Measurements from ENCODE around the gene PXDN.

PXDN gene, protein sequence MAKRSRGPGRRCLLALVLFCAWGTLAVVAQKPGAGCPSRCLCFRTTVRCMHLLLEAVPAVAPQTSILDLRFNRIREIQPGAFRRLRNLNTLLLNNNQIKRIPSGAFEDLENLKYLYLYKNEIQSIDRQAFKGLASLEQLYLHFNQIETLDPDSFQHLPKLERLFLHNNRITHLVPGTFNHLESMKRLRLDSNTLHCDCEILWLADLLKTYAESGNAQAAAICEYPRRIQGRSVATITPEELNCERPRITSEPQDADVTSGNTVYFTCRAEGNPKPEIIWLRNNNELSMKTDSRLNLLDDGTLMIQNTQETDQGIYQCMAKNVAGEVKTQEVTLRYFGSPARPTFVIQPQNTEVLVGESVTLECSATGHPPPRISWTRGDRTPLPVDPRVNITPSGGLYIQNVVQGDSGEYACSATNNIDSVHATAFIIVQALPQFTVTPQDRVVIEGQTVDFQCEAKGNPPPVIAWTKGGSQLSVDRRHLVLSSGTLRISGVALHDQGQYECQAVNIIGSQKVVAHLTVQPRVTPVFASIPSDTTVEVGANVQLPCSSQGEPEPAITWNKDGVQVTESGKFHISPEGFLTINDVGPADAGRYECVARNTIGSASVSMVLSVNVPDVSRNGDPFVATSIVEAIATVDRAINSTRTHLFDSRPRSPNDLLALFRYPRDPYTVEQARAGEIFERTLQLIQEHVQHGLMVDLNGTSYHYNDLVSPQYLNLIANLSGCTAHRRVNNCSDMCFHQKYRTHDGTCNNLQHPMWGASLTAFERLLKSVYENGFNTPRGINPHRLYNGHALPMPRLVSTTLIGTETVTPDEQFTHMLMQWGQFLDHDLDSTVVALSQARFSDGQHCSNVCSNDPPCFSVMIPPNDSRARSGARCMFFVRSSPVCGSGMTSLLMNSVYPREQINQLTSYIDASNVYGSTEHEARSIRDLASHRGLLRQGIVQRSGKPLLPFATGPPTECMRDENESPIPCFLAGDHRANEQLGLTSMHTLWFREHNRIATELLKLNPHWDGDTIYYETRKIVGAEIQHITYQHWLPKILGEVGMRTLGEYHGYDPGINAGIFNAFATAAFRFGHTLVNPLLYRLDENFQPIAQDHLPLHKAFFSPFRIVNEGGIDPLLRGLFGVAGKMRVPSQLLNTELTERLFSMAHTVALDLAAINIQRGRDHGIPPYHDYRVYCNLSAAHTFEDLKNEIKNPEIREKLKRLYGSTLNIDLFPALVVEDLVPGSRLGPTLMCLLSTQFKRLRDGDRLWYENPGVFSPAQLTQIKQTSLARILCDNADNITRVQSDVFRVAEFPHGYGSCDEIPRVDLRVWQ (N-terminal part only)

GRCh38 chr2:1744446-1745170, at the start of gene PXDN:
Gene PXDN, minus strand, starts transcription at chr2:1744515. Its CDS starts 60 bp downstream, at chr2:1744455.
- Histone ChIP-seq H3K27ac (ENCODE audit: low read depth, low read length) (peak within 1 kb of the TSS; percentile 99), H2AFZ (ENCODE audit: low read length, unreplicated experiment) (peak within 1 kb of the TSS; percentile 73), H3K36me3 (ENCODE audit: insufficient read depth, low read length) (0 out of 2 replicates have a peak, but pooled peaks cover 3% of the 10 kb centered on the region), H3K27me3 (ENCODE audit: insufficient read depth, low read length) (peaks cover 11% of the 10 kb centered on the region; the same call in 1 of the 2 replicates), H3K4me1 (ENCODE audit: control insufficient read depth, insufficient read depth, low read length, unreplicated experiment) (peaks cover 32% of the 10 kb centered on the region), H3K79me2 (ENCODE audit: control insufficient read depth, insufficient read depth, low read length, unreplicated experiment) (peaks cover 46% of the 10 kb centered on the region), H3K4me3 (ENCODE audit: low read depth, low read length) (peak within 1 kb of the TSS; percentile 98)

DNA sequence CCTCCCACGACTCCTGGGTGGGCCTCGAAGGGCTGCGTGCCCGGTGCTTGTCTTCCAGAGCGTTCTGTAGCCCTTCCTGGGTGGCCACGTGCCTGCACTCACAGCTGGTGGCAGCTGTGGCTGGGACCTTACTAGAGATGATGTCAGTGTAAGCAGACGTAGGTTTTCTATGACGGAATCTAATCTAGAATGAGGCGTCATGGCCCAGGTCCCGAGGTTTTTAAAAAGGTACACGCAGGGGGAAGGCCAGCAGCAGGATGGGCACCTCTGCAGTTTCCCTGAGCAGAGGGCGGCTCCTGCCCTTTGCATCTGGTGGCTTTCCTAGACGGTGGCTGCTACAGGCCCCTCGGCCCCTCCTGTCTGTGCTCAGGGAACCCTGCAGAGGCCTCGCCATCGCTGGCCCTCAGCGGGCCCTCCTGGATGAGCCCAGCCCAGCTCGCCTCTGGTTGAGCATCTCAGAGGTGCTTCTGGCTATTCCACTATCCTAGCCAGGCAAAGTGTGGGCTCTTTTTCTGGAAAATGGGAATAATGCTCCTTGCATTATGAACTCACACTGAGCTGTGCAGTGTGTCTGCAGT, 49.6 kb upstream of the PXDN start:
- Histone ChIP-seq H2AFZ (ENCODE audit: low read length, unreplicated experiment) (no peak overlapping the region), H3K4me3 (ENCODE audit: low read depth, low read length) (no peak overlapping the region), H3K79me2 (ENCODE audit: control insufficient read depth, insufficient read depth, low read length, unreplicated experiment) (no peaks in the 10 kb centered on the region), H3K4me1 (ENCODE audit: control insufficient read depth, insufficient read depth, low read length, unreplicated experiment) (no peaks in the 10 kb centered on the region), H3K36me3 (ENCODE audit: insufficient read depth, low read length) (no peaks in the 10 kb centered on the region), H3K27me3 (ENCODE audit: insufficient read depth, low read length) (peaks cover 13% of the 10 kb centered on the region), H3K27ac (ENCODE audit: low read depth, low read length) (no peak overlapping the region)

- H2AFZ ChIP-seq (ENCODE audit: low read length, unreplicated experiment) = no peak overlapping the region
- H3K36me3 ChIP-seq (ENCODE audit: insufficient read depth, low read length) = no peaks in the 10 kb centered on the region
- H3K27ac ChIP-seq (ENCODE audit: low read depth, low read length) = no peak overlapping the region
- H3K4me3 ChIP-seq (ENCODE audit: low read depth, low read length) = no peak overlapping the region
- no peaks in the 10 kb centered on the region for H3K79me2 ChIP-seq (ENCODE audit: control insufficient read depth, insufficient read depth, low read length, unreplicated experiment)
- no peaks in the 10 kb centered on the region for H3K4me1 ChIP-seq (ENCODE audit: control insufficient read depth, insufficient read depth, low read length, unreplicated experiment)
- H3K27me3 ChIP-seq (ENCODE audit: insufficient read depth, low read length) = peaks cover 19% of the 10 kb centered on the region
Measured at GRCh38 chr2:1793001-1793867, 48.9 kb upstream of the PXDN start.

- H3K4me3 ChIP-seq (ENCODE audit: low read depth, low read length) = no peak overlapping the region
- H3K27me3 ChIP-seq (ENCODE audit: insufficient read depth, low read length) = peaks cover 25% of the 10 kb centered on the region
- H3K27ac ChIP-seq (ENCODE audit: low read depth, low read length) = no peak overlapping the region
Measured at GRCh38 chr2:1791685-1792435, 47.5 kb upstream of the PXDN start.

DNA sequence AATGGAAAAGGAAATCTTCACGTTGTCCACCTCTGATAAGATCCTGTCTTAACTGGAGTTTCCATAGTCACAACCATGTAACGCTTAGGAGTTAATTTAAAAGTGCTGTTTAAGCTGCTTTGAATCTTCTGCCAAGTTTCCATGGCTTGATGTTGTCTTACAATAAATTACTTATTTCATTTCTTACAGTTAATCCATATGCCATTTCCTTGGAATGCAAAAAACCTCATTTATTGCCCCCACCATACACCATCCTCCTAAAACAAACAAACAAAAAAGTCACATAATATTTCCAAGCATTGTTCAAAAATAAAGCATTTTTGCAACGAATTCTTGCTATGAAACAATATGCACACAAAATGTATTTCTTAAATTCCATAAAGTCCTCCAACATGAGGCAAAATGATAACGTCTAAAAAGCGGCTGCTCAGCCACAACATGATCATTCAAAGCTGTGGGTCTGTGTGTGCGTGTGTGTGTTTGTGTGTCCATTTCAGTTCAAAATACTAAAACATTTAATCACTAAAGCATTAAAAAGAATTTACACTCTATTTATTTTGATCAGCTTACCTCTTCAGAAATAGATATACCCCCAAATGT, 46.8 kb upstream of the PXDN start:
- no peak overlapping the region for H3K27ac ChIP-seq (ENCODE audit: low read depth, low read length)
- peaks cover 25% of the 10 kb centered on the region for H3K27me3 ChIP-seq (ENCODE audit: insufficient read depth, low read length)
- no peak overlapping the region for H2AFZ ChIP-seq (ENCODE audit: low read length, unreplicated experiment)
- no peaks in the 10 kb centered on the region for H3K4me1 ChIP-seq (ENCODE audit: control insufficient read depth, insufficient read depth, low read length, unreplicated experiment)
- H3K79me2 ChIP-seq (ENCODE audit: control insufficient read depth, insufficient read depth, low read length, unreplicated experiment) = no peaks in the 10 kb centered on the region
- H3K36me3 ChIP-seq (ENCODE audit: insufficient read depth, low read length) = no peaks in the 10 kb centered on the region
- no peak overlapping the region for H3K4me3 ChIP-seq (ENCODE audit: low read depth, low read length)

More at GRCh38 chr2:1791685-1792435, 47.5 kb upstream of the PXDN start:
- H2AFZ ChIP-seq (ENCODE audit: low read length, unreplicated experiment) = no peak overlapping the region
- no peaks in the 10 kb centered on the region for H3K36me3 ChIP-seq (ENCODE audit: insufficient read depth, low read length)
- no peaks in the 10 kb centered on the region for H3K4me1 ChIP-seq (ENCODE audit: control insufficient read depth, insufficient read depth, low read length, unreplicated experiment)
- H3K79me2 ChIP-seq (ENCODE audit: control insufficient read depth, insufficient read depth, low read length, unreplicated experiment) = no peaks in the 10 kb centered on the region

DNA sequence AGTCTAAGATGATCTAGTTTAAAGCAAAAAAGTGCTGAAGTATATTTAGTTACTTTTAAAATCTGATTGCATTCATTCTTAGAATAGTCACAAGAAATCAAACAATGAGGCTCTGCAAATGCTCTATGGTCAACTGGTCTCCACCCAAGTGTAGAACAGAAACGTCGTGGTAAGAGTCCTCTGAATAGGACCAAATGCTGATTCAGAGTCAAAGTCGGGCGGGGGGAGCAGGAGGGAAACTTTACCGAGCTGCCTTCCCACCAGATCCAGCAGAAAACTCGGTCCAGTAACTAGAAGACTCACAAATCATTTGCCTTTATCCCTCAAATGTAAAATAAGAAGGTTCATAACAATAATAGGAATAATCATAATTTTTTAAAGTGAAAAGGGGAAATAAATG, 46.2 kb upstream of the PXDN start:
- H3K4me1 ChIP-seq (ENCODE audit: control insufficient read depth, insufficient read depth, low read length, unreplicated experiment) = no peaks in the 10 kb centered on the region
- no peaks in the 10 kb centered on the region for H3K36me3 ChIP-seq (ENCODE audit: insufficient read depth, low read length)
- H2AFZ ChIP-seq (ENCODE audit: low read length, unreplicated experiment) = no peak overlapping the region
- H3K27me3 ChIP-seq (ENCODE audit: insufficient read depth, low read length) = peaks cover 28% of the 10 kb centered on the region
- H3K79me2 ChIP-seq (ENCODE audit: control insufficient read depth, insufficient read depth, low read length, unreplicated experiment) = no peaks in the 10 kb centered on the region
- H3K4me3 ChIP-seq (ENCODE audit: low read depth, low read length) = no peak overlapping the region
- no peak overlapping the region for H3K27ac ChIP-seq (ENCODE audit: low read depth, low read length)

- Histone ChIP-seq H3K4me3 (ENCODE audit: low read depth, low read length) (no peak overlapping the region), H3K36me3 (ENCODE audit: insufficient read depth, low read length) (no peaks in the 10 kb centered on the region), H3K4me1 (ENCODE audit: control insufficient read depth, insufficient read depth, low read length, unreplicated experiment) (no peaks in the 10 kb centered on the region), H3K79me2 (ENCODE audit: control insufficient read depth, insufficient read depth, low read length, unreplicated experiment) (no peaks in the 10 kb centered on the region), H3K27ac (ENCODE audit: low read depth, low read length) (no peak overlapping the region), H3K27me3 (ENCODE audit: insufficient read depth, low read length) (peaks cover 36% of the 10 kb centered on the region), H2AFZ (ENCODE audit: low read length, unreplicated experiment) (no peak overlapping the region)
Measured at GRCh38 chr2:1789610-1790009, 45.3 kb upstream of the PXDN start.

DNA sequence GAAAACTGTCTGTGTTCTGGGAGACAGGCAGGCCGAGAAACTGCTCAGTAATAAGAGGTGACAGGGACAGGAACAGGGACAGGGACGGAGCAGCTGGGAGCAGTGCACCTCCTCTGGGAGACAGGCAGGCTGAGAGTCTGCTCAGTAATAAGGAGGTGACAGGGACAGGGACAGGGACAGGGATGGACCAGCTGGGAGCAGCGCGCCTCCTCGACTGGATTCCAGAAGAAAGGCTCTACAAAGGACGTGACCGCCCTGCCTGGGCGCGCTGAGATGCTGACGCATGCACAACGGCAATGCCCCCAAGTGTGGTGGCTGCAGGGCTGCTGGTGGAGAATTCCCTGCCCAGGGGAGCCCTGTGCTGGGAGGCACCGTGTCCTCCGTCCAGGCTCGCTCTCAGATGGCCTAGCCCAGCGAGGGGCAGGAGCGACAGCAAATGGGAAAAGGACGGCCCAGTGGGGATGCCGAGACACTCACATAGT, 44.2 kb upstream of the PXDN start:
- H3K27ac ChIP-seq (ENCODE audit: low read depth, low read length) = no peak overlapping the region
- no peaks in the 10 kb centered on the region for H3K36me3 ChIP-seq (ENCODE audit: insufficient read depth, low read length)
- no peaks in the 10 kb centered on the region for H3K79me2 ChIP-seq (ENCODE audit: control insufficient read depth, insufficient read depth, low read length, unreplicated experiment)
- H3K4me1 ChIP-seq (ENCODE audit: control insufficient read depth, insufficient read depth, low read length, unreplicated experiment) = no peaks in the 10 kb centered on the region
- peaks cover 47% of the 10 kb centered on the region for H3K27me3 ChIP-seq (ENCODE audit: insufficient read depth, low read length)
- H2AFZ ChIP-seq (ENCODE audit: low read length, unreplicated experiment) = no peak overlapping the region
- no peak overlapping the region for H3K4me3 ChIP-seq (ENCODE audit: low read depth, low read length)

Measured in ACC112 (cell line).